Loucy (cell line): Measurements from ENCODE around the gene TEPSIN.
A peak's percentile ranks its signal among the peaks of the same experiment; 100 is the strongest.
"Not testable (repeated sequence)": the region's sequence is repeated elsewhere in the genome, so short reads cannot be mapped to it uniquely, and the experiment has no call there.

Experiments used
- H2AFZ ChIP-seq: fragments of 200-600 bp; sonication (generic); 2 replicates; pipeline ENCODE4 v1.6.0; 2016; ENCODE audit warnings: antibody characterized with exemption, mild to moderate bottlenecking, low read length, moderate library complexity
- H3F3A ChIP-seq: fragments of 200-600 bp; 2 replicates; pipeline ENCODE4 v1.6.0; 2016; ENCODE audit warnings: antibody characterized with exemption, low read depth, mild to moderate bottlenecking
- H3K27me3 ChIP-seq: fragments of 200-600 bp; sonication (generic); 2 replicates; pipeline ENCODE4 v1.6.1; 2014; ENCODE audit warnings: low read length, mild to moderate bottlenecking; ENCODE audit not compliant: insufficient read depth, poor library complexity, severe bottlenecking
- H3K36me3 ChIP-seq: fragments of 200-600 bp; sonication (generic); 2 replicates; pipeline ENCODE4 v1.6.1; 2016; ENCODE audit warnings: low read length; ENCODE audit not compliant: insufficient read depth
- H3K4me1 ChIP-seq: fragments of 200-600 bp; sonication (generic); 2 replicates; pipeline ENCODE4 v1.5.1; 2014; ENCODE audit warnings: low read length, mild to moderate bottlenecking; ENCODE audit not compliant: insufficient read depth, poor library complexity, severe bottlenecking
- H3K4me2 ChIP-seq: fragments of 200-600 bp; sonication (generic); 2 replicates; pipeline ENCODE4 v1.6.0; 2014; ENCODE audit warnings: antibody characterized with exemption, low read length, low read depth, mild to moderate bottlenecking; ENCODE audit not compliant: poor library complexity, severe bottlenecking
- H3K4me3 ChIP-seq: fragments of 200-600 bp; sonication (generic); 2 replicates; pipeline ENCODE4 v1.5.1; 2014; ENCODE audit warnings: low read length, mild to moderate bottlenecking, mixed read lengths; ENCODE audit not compliant: poor library complexity, severe bottlenecking
- H3K79me2 ChIP-seq: fragments of 200-600 bp; sonication (generic); 2 replicates; pipeline ENCODE4 v1.6.1; 2014; ENCODE audit warnings: low read length; ENCODE audit not compliant: insufficient read depth
- H3K9ac ChIP-seq: fragments of 200-600 bp; sonication (generic); 2 replicates; pipeline ENCODE4 v1.6.0; 2014; ENCODE audit warnings: mild to moderate bottlenecking, low read depth, low read length, moderate library complexity; ENCODE audit not compliant: poor library complexity, severe bottlenecking
- H3K9me2 ChIP-seq: fragments of 200-600 bp; sonication (generic); replicated peaks from 2 replicates; pipeline ENCODE4 v1.6.1; 2016; ENCODE audit warnings: low read depth, low read length, mixed read lengths
- H3K9me3 ChIP-seq: fragments of 200-600 bp; sonication (generic); 2 replicates; pipeline ENCODE4 v1.6.1; 2014; ENCODE audit warnings: mild to moderate bottlenecking, antibody characterized with exemption, low read length, low read depth; ENCODE audit not compliant: insufficient read depth
- H4K20me1 ChIP-seq: fragments of 200-600 bp; sonication (generic); 2 replicates; pipeline ENCODE4 v1.6.0; 2014; ENCODE audit warnings: antibody characterized with exemption, low read length, mild to moderate bottlenecking; ENCODE audit not compliant: insufficient read depth, poor library complexity, severe bottlenecking
- CTCF ChIP-seq: fragments of 200-600 bp; sonication (generic); conservative IDR thresholded peaks from 2 replicates; pipeline ENCODE4 v1.5.1; 2014; ENCODE audit warnings: mild to moderate bottlenecking, antibody characterized with exemption, low read length
- EZH2phosphoT487 ChIP-seq: fragments of 200-600 bp; IDR thresholded peaks from 2 replicates; pipeline ENCODE4 v1.6.1; 2018; ENCODE audit warnings: antibody characterized with exemption, mild to moderate bottlenecking, moderate library complexity, borderline replicate concordance

Gene TEPSIN

GRCh38 chr17:81229666-81229920 is 9.3 kb downstream of the TEPSIN start:
- Histone ChIP-seq H3K9ac (no peak overlapping the region), H3K4me3 (no peak overlapping the region), H3K4me1 (peaks cover 5% of the 10 kb centered on the region), H4K20me1 (no peaks in the 10 kb centered on the region), H3K79me2 (no peaks in the 10 kb centered on the region), H3K4me2 (no peak overlapping the region), H3K36me3 (peaks cover 17% of the 10 kb centered on the region; the same call in 1 of the 2 replicates), H3K27me3 (no peaks in the 10 kb centered on the region), H3K9me3 (no peaks in the 10 kb centered on the region), H3F3A (no peaks in the 10 kb centered on the region; the same call in 1 of the 2 replicates), H3K9me2 (no peaks in the 10 kb centered on the region), H2AFZ (no peak overlapping the region)
- TF ChIP-seq EZH2phosphoT487 (no peak), CTCF (no peak)

- Histone ChIP-seq H3F3A (no peaks in the 10 kb centered on the region; the same call in 1 of the 2 replicates), H3K79me2 (no peaks in the 10 kb centered on the region), H3K9me2 (no peaks in the 10 kb centered on the region), H3K9me3 (no peaks in the 10 kb centered on the region), H3K4me3 (no peak overlapping the region), H2AFZ (no peak overlapping the region), H3K36me3 (peaks cover 17% of the 10 kb centered on the region; the same call in 1 of the 2 replicates), H4K20me1 (no peaks in the 10 kb centered on the region), H3K4me1 (peaks cover 5% of the 10 kb centered on the region), H3K4me2 (no peak overlapping the region), H3K27me3 (no peaks in the 10 kb centered on the region), H3K9ac (no peak overlapping the region)
- no peak for TF ChIP-seq EZH2phosphoT487
These were observed 9.8 kb downstream of the TEPSIN start for GRCh38 chr17:81228834-81229665.

GRCh38 chr17:81228420-81228819 is 10.4 kb downstream of the TEPSIN start:
- Histone ChIP-seq H3K27me3 (no peaks in the 10 kb centered on the region), H3K9ac (no peak overlapping the region), H3K9me2 (no peaks in the 10 kb centered on the region), H4K20me1 (no peaks in the 10 kb centered on the region), H3K36me3 (peaks cover 17% of the 10 kb centered on the region; the same call in 1 of the 2 replicates), H3K4me3 (no peak overlapping the region), H3F3A (no peaks in the 10 kb centered on the region; the same call in 1 of the 2 replicates), H2AFZ (no peak overlapping the region), H3K4me2 (no peak overlapping the region), H3K9me3 (no peaks in the 10 kb centered on the region), H3K79me2 (no peaks in the 10 kb centered on the region), H3K4me1 (peaks cover 6% of the 10 kb centered on the region)
- TF ChIP-seq CTCF = no peak
- no peak for TF ChIP-seq EZH2phosphoT487

- not testable (repeated sequence) for H2AFZ ChIP-seq, H3K9ac ChIP-seq, H3K9me3 ChIP-seq, H3K27me3 ChIP-seq, H3F3A ChIP-seq, H3K4me3 ChIP-seq, H3K9me2 ChIP-seq, H3K79me2 ChIP-seq, H4K20me1 ChIP-seq, H3K4me1 ChIP-seq
- H3K36me3 ChIP-seq = peaks cover 14% of the 10 kb centered on the region; the same call in 1 of the 2 replicates
- H3K4me2 ChIP-seq = peak overlapping the region; percentile 22
These were observed 11.2 kb downstream of the TEPSIN start for GRCh38 chr17:81227630-81228029.
